GM19238 (cell line): ENCODE data around the gene PROX2.
A peak's percentile ranks its signal among the peaks of the same experiment; 100 is the strongest.

Experiments
- DNase-seq: peaks from one replicate; pipeline ENCODE4 v3.0.0; 2011; ENCODE audit warnings: low spot score; ENCODE audit not compliant: insufficient read length

PROX2 gene

GRCh38 chr14:74843653-74844052, 32.3 kb downstream of the PROX2 start:
- DNase-seq = no peak

- peak; percentile 40 for DNase-seq
Measured at GRCh38 chr14:74841230-74842207, 34.4 kb downstream of the PROX2 start.

GRCh38 chr14:74840603-74841030, 35.3 kb downstream of the PROX2 start:
- no peak for DNase-seq

GRCh38 chr14:74838166-74838565, 37.8 kb downstream of the PROX2 start:
- DNase-seq = no peak

- no peak for DNase-seq
Measured at GRCh38 chr14:74836251-74836960, 39.5 kb downstream of the PROX2 start.

GRCh38 chr14:74835645-74836250, 40.2 kb downstream of the PROX2 start:
- no peak for DNase-seq

- DNase-seq = no peak
Measured at GRCh38 chr14:74834692-74835392, 41.1 kb downstream of the PROX2 start.

- no peak for DNase-seq
Measured at GRCh38 chr14:74832849-74833248, 43.1 kb downstream of the PROX2 start.

- no peak for DNase-seq
Measured at GRCh38 chr14:74829251-74829650, 46.7 kb downstream of the PROX2 start.

GRCh38 chr14:74826574-74826973, 49.4 kb downstream of the PROX2 start:
- DNase-seq = no peak
